Cerebellar cortex (tissue), 1 donor: ENCODE results near the gene TNFRSF12A.
A peak's percentile ranks its signal among the peaks of the same experiment; 100 is the strongest.

ENCODE experiments used
- DNase-seq: peaks from one replicate; pipeline ENCODE4 v3.0.0-alpha.2; 2015; ENCODE audit warnings: low spot score

TNFRSF12A gene

DNA sequence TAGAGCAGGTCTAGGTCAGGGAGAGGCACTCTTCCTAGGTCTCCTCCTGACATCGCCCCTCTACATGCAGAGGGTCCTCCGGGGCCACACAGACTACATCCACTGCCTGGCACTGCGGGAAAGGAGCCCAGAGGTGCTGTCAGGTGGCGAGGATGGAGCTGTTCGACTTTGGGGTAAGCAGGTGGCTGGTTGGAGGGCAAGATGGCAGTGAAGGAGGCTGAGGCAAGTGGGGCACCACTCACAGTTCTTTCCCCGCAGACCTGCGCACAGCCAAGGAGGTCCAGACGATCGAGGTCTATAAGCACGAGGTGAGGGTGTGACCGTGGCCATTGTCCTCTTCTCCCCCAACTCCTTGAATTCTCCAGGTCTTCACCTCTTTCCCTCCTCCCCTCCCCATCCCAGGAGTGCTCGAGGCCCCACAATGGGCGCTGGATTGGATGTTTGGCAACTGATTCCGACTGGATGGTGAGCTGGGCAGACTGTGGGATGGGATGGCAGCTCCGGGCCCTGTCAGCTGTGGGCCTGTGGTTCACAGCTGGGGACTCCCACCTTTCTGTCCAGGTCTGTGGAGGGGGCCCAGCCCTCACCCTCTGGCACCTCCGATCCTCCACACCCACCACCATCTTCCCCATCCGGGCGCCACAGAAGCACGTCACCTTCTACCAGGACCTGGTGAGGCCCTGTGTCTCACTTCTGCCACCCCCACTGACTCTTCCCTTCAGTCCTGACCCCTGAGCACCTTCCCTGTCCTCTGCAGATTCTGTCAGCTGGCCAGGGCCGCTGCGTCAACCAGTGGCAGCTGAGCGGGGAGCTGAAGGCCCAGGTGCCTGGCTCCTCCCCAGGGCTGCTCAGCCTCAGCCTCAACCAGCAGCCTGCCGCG is 6.7 kb downstream of the TNFRSF12A start:
- DNase-seq = no peak

DNA sequence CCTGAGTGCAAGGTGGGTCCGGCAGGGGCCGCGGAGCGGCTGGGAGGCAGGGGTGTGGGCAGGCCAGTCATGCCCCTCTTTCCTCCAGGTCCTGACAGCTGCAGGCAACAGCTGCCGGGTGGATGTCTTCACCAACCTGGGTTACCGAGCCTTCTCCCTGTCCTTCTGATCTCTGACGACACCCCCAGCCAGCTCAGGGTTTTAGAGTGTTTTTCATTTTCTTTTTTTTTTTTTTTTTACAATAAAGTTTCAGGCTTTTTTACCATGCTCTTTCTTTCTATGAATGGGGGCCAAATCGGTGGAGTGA is 7.3 kb downstream of the TNFRSF12A start:
- DNase-seq = no peak

DNA sequence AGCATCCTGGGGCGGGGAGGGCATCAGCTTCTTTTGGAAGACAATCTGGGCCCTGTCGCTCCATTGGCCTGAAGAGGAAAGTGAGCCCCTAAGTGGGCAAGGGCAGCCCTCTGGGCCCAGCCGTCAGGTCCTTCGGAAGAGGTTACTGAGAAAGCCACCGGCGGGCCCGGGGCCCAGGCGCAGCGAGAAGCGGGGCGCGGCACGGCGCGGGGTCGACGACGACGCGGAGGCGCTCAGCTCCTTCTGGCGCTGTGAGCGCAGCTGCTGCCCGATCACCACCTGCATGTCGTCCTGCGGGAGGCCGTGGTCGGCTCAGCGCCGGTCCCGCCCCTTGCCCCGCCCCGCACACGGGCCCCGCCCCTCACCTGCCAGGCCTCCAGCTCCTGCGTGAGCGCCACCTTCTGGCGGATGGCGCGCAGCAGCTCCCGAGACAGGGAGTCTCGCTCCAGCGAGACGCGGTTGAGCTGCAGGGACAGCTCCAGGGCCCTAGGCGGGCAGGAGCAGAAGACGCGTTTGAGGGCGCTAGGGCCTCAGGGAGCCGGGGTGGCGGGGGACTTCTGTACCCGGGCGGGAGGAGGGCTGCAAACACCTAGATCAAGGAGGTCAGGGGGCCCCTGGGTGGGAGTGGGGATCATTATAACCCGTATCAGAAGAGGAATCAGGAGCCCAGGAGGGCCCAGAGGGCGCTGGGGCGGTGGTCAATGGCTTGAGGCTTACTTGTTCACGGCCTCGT is 8.0 kb downstream of the TNFRSF12A start:
- DNase-seq = peak; percentile 89

DNA sequence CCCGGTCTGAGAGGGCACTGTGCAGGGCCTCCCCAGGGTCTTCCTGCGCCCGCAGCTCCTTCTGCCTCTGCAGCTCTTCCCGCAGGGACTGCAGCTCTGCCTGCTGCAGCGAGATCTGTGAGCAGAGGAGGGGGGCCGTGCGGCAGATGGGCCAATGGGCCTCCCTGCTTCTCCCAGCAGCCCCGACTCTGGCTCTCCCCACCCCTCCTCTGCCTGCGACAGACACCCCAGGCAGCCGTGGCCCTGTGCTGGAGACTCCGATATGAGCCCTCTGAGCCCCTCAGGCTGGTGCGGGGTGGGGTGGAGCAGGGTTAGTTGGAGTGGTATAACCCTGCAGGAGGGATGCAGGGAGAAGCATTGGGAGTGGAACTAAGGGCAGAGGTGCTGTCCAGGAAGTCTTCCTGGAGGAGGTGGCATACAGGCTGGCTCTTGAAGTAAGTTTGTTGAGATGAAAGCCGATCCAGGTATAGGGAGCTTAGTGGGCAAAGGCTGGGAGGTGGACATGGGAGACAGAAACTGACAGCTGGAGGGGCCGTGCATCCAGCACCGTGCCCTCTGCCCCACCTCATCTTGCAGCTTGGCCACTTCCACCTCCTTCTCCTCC is 8.7 kb downstream of the TNFRSF12A start:
- DNase-seq = no peak

DNA sequence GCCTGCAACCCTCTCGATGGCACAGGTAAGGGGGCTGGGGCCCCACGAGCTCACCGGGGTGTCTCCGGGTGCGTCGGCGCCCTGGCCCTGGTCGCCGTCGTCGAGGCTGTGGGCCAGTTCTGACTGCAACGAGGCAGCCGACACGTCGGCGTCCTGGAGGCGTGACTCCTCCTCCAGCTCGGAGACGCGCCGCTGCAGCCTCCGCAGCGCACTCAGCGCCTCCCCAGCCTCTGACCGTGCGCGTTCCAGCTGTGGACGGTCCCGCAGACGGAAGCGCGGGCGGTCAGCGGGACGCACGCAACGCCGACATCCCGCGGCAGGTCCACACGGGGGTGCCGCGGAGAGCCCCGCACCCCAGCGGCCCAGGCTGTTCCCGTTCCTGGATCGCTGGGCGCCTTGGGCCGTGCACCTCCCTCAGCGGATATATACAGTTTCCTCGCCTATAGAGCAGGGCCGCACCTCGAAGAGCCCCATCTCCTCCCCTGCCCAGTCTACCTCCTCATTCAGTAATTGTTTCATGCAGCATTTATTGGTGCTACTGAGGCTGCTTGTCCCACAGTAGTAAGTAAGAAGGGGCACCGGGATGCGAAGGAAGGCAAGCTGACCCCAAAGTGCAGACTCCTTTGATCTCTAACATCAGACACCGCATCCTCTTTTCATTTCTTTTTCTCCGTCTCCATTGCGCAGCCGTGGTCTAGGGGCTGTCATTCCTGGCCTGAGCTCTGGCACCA is 9.5 kb downstream of the TNFRSF12A start:
- no peak for DNase-seq

DNA sequence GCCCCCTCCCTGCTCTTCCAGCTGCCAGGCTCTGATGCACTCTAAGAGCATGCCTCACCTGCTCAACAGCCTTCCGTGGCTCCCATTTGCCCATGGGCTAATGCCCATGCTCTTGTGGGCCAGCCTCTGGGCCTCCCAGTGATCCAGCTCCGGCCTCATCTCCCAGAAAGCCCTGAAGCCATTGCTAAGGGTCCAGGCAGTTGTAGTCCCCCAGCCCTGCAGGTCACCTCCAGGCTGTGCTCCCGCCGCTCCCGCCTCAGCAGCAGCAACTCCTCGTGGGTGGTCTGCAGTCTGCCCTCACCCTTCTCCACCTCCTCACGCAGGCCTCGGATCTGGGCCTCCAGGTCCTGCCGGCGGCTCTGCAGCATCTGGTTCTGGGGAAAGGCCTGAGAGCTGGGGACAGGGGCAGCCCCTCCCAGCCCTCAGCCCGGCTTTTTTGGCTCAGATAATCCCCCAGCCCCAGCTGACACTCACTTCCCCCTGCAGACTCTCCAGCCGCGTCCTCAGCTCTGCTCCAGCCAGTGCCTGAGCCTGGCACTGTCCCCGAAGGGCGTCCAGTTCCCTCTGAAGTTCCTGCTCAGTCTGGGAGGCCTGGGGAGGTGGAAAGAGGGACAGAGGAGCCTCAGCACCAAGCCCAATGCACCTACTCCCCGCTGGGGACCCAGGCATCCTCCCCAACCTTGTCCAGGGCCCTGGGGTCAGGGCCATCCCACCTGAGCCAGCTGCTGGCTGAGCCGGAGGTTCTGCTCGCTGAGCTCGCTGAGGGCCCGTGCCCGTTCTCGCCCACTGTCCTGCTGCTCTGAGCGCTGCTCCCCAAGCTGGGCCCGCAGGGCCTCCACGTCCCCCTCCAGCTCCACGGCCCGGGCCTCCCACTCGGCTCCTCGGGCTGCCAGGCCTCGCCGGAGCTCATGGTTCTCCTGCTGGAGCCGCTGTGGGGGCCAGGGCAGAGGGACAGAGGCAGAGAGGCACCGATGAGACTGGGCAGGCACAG is 10.3 kb downstream of the TNFRSF12A start:
- no peak for DNase-seq

DNA sequence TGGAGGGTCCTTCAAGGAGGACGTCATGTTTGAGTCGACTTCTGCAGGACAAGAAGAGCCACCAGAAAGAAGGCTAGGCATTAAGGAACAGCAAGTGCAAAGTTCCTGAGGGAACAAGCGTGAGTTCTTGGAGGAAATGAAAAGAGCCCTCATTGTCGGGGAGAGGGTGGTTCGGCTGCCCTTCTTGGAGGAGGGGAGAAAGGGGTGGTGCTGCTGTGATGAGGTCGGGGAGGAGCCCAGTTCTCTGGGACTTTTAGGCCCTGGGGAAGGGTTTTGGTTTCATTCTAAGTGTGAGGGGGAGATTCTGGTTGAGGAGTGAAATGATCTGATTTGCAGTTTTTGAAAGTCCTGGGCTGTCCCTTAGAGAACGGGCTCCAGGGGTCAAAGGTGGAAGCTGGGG is 12.5 kb downstream of the TNFRSF12A start:
- DNase-seq = no peak

DNA sequence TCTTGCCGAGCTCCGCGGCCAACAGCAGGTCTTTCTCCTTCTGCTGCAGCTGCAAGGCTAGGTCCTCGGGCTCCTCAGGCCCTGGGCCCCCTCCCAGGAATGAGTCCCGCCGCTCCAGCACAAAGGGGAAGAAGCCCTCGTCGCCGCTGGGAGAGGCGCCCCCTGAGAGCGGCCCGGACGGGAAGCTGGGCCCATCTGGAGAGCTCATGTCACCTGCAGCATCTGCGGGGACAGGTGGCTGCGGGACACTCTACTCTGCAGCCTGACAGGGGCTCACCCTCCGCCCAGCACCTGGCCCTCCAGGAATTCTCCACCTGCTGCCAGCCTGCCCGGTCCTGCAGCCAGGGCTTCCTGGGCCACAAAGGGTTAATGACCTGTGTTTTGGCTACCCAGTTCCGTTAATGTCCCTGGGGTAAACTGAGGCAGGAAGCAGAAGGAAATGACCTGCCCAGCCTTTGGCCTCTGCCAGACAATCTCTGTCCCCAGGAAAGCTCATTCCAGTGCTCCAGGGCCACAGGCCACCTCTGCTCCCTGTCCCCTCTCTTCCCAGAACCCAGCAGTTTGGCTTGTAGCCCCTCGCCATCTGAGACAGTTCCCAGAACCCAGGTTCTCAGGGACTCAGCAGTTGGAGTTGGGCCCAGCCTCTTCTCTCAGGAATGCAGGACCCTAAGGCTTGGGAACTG is 15.3 kb downstream of the TNFRSF12A start:
- DNase-seq = no peak

DNA sequence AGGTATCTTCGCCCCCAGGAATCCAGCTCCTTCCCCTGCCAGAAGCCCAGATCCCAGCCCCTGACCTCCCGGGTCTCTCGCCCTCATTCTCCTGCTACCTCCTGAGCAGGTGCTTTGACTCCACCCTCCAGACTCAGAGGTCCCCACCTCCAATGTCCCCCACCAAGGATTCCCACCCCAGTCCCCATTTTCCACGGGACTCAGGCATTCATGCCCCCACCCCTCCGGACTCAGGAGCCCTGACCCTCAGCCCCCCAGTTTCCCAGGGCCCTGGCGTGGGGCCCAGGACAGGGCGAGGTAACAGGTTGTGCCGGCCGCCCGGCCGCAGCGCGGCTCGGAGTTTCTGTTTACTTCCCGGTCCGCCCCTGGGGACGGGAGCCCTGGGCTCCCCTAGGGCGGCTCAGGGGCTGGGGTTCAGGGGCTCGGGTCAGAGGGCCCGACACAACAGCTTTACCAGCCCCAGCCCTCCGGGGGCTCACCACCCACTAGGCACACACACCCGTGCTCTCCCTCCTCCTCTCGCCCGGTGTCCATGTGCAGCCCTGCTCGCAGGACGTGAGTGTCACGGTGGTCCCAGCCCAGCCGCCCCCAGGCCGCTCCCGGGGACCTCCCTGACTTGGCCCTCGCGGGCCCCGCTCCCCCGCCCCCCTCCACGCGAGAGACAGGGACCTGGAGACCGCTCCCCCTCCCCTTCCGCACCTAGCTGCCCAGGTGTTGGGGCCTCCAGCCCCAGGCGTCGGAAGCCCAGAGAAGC is 16.0 kb downstream of the TNFRSF12A start:
- DNase-seq = no peak

DNA sequence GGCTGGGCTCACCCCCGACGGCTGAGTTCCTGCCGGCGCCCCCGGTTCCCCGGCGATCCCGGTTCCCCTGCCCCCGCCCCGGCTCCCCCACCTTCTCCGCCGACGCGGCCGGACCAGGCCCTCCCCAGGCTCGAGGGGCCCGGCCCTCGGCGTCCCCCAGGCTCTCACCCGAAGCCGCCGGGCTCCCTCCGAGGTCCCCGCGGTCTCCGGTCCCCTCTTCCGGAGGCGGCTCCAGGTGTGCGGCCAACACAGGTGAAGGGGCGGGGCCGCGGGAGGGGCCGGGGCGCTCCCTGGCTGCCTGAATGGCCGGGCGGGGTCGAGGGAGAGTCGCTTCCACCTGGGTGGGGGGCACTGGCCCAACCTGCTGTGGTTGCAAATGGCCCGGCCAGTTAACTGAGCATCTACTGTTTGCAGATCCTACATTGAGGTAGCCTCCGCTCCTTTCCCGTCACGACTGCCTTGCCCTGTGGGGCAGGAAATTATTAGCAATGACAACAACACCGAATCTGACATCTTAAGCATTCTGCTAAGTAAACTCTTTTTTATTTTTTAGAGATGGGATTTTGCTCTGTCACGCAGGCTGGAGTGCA is 16.7 kb downstream of the TNFRSF12A start, which contains the start of gene BICDL2:
Gene BICDL2 (minus strand): TSS at position 219 of the 590 bp plus-strand sequence. CDS start 1,448 bp downstream, outside the sequence.
- DNase-seq = no peak

DNA sequence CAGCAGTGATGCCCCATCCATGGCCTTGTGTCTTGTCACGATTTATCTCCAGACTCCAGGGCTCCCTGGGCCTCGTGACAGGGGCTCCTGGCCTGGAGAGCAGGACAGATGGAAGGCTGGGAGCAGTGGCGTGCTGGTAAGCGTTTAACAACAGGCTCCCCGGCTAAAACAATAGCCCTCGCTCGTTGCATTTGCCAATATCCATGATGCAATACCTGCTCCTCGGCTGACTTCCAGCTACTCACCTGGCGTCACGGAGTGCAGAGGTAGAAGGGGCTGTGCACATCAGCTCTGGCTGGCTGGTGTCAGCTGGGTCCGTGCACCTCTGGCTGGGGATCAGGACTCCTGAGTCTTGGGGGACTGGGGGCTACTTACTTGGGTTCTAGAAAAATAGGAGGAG is 18.1 kb downstream of the TNFRSF12A start:
- no peak for DNase-seq

DNA sequence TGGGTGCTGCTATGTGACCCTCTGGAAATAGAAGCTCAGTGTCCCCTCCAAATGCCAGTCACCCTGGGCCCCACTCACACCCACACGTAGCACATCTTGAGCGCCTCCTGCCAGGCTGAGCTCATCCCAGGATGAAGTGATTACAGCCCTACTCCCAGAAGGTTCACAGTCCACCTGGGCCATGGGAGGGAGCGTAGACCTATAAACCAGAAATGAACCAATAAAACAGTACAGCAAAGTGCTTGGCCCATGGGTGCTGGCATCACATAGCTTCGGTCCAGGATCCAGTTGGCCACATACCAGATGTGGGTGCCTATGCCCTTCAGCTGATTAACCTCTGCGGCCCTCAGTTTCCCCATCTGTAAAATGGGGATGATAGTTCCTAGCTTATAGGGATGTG is 18.7 kb downstream of the TNFRSF12A start:
- DNase-seq = no peak

DNA sequence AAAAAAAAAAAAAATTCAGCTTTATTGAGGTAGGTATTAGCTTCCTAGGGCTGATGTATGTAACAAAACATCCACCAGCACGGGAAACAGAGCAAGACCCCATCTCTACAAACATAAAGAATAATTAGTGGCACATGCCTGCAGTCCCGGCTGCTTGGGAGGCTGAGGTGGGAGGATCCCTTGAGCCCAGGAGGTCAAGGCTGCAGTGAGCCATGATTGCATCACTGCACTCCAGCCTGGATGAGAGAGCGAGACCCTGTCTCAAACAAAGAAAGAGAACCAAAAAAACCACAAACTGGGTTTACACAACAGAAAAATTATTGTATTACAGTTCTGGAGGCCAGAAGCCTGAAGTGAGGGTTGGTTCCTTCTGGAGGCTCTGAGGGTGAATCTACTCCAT is 22.2 kb downstream of the TNFRSF12A start:
- no peak for DNase-seq

DNA sequence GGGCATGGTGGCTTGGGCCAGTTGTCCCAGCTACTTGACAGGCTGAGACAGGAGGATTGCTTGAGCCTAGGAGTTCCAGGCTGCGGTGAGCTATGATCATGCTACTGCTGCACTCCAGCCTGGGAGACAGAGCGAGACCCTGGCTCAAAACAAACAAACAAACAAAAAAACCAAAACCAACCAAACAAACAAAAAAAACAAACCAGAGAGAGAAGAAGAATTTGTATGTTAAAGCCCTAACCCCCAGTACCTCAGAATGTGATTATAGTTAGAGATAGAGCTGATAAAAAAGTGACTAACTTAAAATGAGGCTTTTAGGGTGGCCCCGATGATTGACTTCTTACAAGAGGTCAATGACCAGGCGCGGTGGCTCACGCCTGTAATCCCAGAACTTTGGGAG is 24.5 kb downstream of the TNFRSF12A start:
- no peak for DNase-seq

DNA sequence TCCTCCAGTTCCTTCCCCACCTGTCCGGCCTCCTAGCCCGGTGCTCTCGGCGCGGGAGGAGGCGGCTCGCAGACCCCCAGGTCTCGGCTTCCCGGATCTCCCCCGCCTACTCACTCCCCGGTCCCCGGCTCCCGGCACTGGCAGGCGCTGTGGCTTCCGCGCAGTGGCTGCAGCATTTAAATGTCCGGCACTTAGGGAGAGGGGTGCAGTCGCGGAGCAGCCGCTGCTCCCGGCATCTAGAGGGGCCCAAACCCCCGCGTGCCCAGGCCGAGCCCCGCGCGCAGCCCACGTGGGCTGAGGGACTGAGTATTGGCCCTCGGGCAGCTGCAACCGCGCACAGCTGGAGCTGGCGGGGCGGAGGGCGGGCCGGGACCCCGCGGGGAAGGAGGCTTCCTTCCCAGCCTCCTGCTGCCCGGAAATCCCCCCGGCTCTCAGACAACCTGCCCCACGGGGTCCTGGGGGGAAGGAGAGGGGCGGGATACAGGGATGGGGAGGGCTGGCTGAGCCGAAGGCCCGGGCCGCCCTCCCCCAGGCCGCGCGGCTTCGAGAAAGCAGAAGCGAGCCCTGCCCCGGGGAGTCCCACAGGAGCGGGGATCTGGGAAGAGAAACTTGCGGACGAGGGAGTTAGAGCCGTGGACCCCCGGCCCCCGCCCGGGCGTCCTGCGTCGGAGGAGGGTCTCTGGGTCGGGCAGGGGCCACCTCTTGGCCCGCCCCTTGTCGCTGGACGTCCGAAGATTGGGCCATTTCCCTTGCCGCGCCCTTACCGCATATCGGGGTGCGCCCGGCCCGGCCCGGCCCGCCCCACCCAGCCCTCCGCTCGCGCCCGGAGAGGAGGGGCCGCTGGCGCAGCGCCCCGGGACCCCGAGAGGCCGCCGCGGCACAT is 25.8 kb downstream of the TNFRSF12A start, which contains the start of gene MMP25:
Gene MMP25 (plus strand): TSS at position 804 of the 883 bp plus-strand sequence. CDS start 357 bp downstream, outside the sequence.
- DNase-seq = no peak

DNA sequence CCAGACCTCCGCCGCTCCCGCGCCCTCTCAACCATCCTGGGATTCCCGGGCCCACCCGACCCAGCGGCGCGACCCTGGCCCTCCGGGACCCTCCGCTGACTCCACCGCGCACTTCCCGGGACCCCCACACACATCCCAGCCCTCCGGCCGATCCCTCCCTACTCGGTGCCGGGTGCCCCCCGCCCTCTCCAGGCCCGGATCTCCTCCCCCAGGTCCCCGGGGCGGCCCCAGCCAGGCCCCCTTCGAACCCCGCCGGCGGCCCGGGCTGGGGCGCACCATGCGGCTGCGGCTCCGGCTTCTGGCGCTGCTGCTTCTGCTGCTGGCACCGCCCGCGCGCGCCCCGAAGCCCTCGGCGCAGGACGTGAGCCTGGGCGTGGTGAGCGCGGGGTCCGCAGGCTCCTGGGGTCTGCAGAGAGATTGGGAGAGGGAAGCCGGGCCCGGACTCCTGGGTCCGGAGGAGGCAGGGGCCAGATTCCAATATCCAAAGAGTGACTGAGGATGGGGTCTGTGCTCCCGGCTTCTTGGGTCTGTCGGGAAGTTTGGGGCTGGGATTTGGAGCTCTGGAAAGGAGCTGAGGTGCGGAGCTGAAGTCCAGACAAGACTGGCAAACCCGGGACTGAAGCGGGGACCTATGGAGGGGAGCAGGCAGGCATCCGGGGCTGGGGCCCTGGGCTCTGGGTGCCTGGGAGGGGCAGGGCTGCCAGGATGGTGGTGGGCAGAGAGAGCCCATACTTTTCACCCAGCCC is 26.6 kb downstream of the TNFRSF12A start:
- no peak for DNase-seq

DNA sequence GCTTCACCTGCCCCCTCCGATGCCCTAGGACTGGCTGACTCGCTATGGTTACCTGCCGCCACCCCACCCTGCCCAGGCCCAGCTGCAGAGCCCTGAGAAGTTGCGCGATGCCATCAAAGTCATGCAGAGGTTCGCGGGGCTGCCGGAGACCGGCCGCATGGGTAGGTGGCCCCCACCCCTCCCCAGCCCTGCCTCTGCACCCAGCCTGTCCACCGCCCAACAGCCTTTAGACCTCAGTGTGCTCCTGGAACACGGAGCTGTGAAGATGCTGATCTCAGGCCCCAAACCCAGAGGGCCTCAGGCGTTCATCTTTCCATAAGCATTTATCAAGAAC is 27.2 kb downstream of the TNFRSF12A start:
- DNase-seq = no peak
